A204.1 (cell line): ENCODE measurements around the gene PKDCC.

Experiments
- FAIRE-seq: peaks from 2 replicates; lab custom pipeline; 2012; peaks lifted over from hg19 to GRCh38; lab: Jason Lieb, UNC

The PKDCC gene

DNA sequence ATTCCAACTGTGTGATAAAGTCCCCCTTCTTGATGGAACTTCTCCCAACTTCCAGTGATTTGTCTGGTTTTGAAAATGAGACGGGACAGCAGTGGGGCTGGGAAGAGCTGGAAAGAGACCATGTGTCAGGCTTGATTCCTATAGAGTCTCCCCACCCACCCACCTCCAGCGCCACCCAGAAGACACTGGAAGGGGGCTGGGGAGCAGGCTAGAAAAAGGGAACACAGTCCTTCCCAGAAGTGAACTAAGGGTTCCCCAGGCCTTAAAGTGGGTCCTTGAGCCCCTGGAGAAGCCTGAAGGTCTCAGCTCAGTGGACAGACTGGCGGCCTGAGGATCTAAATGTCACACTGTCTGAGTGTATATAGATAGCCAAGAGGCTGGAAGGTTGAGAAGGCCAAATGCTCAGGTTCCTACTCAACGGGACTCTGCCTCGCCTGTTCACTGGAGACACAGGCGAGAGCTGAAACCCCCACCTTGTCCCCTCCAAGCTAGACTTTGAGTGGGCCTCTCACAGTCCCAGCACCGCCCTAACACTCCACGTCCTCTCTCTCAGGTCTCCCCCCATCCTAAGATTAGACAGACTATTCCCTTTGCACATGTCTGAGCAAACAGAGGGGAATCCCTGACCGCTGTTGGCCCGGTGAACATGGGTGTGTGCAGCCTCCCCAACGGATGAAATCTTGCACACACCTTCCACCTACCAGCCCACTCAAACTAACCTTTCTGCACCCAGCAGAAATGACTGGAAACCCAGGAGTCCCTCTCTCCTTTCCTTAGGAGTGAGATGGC lies 1.6 kb downstream of the PKDCC start:
- FAIRE-seq: no peak

DNA sequence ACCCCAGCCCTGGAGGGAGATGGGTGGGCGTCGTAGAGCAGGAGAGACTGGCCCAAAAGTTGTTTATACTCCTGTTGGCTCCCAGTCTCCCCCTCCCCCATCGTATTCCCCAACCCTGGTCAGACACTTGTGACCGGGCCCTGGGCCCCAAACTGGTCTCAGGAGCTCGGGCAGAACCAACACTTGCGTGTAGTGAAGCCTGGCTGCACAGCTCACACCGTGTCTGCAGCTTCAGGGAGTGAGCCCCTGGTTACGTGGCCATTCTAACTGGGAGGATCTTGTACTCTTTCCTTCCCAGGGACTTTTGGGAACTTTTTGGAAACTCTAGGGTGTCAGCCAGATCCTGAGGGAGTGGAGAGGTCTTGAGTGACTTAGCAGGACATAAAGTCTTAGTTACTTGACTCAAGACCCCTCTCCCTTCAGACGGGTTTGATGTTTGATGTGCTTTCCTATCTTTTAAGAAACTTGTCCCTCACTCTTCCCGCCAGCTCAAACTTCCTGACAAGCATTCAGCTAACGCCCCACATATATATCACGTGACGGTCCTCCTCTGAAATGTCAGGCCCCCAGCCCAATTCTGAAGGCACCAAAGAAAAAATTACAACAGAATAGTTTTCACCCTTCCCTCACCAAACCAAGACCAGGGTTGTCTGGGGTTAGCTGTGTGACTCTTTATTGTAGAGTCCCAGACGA lies 2.3 kb downstream of the PKDCC start:
- FAIRE-seq: no peak

- FAIRE-seq: no peak
Observed at GRCh38 chr2:42050703-42051542, 3.1 kb downstream of the PKDCC start.

DNA sequence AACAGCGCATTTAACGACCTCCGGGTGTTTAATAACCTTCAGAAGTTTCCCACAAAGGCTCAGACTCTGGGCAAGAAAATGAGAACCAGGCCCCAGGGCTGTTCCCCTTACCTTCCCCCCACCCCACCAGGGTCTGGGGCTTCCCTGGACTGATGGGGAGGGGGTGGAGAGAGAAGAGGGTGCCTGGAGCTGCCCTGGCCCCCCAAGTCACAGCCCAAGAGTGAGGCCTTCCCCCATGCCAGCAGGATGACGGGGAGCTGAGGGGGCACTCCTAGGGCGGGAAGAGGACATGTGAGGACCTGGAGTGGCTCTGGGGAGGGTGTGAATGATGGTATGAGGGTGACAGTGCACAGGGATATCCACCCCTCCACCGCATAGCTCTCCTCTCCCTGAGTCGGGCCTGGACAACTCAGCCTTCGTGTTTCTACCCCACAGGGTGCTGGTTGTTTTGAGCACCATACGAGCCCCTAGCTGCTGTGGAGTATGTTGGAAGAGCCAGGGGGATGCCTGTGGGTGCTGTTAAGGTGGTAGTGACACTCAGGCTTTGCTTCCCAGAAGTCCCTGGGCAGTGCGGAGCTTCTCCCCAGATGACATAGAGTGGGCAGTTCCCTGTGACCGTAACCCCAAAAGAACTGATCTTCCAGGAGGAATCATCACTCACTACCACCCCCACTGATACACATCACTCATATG lies 3.9 kb downstream of the PKDCC start:
- no peak for FAIRE-seq

DNA sequence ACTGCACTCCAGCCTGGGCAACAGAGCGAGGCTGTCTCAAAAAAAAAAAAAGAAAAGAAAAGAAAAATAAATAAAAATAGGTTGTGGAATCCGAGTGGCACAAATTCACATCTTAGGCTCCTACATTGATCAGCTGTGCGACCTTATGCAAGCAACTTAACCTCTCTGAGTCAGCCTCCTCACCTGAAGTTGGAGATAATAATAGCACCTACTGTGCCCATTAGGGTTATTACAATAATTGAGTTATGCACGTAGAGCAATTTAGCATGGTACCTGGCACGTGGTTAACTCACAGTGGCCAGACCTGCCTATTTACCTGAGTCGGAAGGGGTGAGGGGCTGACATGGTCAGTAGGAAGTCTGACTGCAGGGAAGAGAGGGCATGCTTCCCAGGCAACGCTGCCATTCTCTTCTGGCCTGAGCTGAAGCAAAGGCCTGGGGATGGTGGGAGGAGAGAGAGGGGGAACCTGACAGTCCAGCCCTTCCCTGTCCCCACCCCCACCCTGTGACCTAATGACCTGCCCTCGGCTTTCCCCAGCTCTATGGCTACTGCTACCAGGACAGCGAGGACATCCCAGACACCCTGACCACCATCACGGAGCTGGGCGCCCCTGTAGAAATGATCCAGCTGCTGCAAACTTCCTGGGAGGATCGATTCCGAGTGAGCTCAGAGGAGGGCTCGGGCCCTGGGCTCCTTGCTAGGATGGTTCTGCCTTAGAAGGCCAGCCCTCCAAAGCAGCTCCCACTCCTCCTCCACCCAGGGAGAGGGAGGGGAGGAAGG lies 5.1 kb downstream of the PKDCC start:
- FAIRE-seq: no peak

GRCh38 chr2:42053482-42053790 lies 5.6 kb downstream of the PKDCC start:
- FAIRE-seq: no peak

- no peak for FAIRE-seq
Observed at GRCh38 chr2:42053791-42054701, 6.2 kb downstream of the PKDCC start.

GRCh38 chr2:42054714-42055430 lies 7.1 kb downstream of the PKDCC start:
- FAIRE-seq: no peak

DNA sequence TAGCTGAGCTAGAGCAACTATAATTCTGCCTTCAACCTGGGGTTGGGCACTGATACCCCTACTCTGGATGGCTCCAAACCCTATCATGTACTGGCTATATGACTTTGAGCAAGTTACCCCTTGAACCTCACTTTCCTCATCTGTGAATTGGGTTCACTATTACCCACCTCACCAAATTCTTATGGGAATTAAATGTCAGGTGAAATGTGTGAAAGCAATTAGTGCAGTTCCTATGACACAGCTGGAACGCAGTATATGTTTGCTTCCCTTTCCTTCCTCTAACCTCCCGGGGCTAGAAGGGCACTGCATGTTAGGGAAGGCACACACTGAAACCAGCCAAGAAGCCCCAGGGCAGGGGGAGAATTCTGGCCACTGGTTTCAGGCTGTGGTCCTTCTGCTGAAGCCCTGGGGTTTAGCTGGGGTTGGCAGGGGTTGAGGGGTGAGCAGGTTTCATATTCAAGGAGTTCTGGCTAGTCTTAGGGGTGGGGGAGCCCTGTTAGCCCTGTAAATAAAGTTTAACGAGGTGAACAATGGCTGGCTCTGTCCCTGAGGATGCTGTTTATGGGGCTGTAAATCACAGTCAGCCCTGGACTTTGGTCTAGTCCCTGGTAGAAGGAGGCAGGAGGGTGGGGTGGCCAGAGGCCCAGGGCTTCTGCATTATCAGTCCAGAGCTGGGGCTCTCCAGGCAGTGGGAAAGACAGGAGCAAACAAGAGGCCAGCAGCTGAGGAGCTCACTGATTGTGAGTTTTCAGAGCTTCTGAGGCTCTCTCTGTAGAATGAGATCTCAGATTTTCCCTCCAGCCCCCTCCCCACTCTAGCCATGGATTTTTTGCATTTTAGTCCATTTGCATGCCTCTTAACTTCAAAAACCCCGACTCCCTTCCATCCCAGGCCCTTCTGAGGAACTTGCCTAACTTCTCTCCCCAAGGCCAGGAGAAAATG lies 8.0 kb downstream of the PKDCC start:
- FAIRE-seq: no peak

- no peak for FAIRE-seq
Observed at GRCh38 chr2:42057159-42057901, 9.5 kb downstream of the PKDCC start.

DNA sequence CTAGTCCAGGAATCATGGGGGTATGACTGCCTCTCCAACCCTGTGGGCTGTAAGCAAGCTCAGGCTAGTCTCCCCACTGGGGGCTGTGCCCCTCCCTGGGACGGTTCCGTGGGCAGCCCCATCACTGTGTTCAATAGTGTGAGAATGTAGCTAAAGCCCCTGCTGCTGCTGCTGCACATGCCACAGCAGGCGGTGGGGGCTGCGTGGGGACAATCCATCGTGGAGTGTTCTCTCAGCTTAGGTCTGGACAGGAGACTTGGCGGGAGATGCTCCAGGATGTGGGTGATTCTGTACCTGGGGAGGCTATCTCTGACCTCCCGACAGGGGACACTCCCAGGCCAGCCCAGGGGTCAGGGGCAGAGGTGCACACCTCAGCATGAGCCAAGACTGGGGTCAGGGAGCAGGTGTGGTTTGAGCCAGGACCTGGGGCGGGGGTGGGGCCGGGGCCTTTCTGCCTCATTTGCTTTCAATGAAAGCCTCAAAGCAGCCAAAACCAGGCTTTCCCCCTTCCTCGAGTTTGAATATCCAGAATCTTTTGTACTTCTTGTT lies 10.2 kb downstream of the PKDCC start:
- no peak for FAIRE-seq

GRCh38 chr2:42059261-42059898 lies 11.6 kb downstream of the PKDCC start:
- no peak for FAIRE-seq

DNA sequence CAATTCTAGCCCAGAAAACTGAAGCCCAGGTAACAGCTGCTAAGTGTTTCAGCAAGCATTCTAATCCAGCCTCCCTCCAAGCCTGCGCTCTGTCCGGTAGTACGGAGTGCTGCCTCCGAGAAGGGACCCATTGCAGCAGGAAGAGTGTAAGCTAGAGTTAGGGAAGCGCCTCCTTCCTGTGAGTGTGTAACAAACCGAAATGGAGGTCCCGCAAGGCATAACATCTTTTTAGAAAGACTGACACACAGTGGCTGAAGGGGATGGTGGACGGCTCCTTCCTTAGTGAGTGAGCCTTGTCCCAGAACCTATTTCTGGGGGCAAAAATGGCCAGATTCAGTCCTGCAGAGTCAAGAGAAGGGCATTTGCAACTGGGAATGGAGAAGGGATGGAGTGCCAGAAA lies 12.2 kb downstream of the PKDCC start:
- no peak for FAIRE-seq

DNA sequence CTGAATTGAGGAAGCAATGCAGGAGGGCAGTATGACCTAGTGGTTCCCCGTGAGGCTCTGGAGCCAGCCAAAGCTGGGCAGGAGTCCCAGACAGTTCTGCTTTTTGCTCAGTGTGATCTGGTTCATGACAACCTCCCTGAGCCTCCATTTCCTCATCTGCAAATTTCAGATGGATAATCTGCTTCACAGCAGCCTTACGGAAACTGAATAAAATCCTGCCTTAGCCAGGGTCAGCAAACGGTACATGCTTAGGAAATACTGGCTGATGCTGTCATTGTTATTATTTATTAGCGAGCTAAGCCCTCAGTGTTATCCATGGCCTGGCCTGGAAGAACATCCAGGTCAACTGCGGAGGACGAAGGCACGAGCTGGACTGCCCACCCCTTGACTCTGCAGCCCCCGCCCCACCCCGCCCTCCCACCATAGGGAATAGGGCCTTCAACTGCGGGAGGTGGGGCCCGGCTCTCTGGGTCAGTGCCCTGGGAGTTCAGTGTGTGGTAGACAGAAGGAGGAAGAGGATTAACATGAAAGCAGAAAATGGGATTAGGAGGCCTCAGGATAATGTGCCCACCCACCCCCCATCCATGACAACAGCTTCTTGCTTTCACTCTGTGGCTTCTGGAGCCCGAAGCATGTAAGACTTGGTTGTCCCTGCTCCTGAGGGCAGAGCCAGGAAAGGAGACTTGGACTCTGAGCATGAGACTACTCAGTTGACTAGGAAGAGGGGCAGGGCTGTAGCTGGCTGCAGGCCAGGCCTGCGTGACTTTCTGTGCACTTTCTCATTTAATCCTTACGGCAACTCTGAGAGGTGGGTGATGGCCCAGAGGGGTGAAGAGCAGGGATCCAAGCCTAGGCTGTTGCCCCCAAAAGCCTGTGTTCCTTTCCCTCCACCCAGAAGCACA lies 13.1 kb downstream of the PKDCC start:
- no peak for FAIRE-seq

GRCh38 chr2:42061839-42062238 lies 14.0 kb downstream of the PKDCC start:
- no peak for FAIRE-seq
